Measurements from ENCODE around the gene NKAIN2. TPM values are rescaled to one million over a fixed set of nuclear protein-coding genes. Genes with fewer than 3 reads are reported as not detected.

NKAIN2 gene
- total RNA-seq, 1 donor from 2014 or later = not detected

DNA sequence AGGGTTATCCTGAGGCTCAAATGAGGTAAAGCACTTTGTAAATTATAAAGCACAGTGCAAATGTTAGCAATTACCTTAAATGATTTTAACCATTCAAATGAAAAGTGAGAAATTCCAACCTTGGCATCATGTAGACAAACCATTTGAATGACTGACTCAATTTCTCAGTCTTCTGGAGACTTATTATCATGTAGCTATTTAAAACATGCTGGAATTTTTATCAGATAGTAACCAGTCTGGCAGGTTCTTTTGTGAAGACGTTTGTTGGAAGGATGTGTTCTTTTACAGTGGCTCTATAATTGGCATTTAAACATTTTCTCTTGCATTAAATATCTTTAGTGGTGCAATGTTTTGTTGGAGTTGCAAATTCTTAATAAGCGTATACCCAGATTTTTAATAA is 386.6 kb downstream of the NKAIN2 start:
- intact Hi-C loops (cut with DNase I) = no loop called here
- TF ChIP-seq, protein P1, sequence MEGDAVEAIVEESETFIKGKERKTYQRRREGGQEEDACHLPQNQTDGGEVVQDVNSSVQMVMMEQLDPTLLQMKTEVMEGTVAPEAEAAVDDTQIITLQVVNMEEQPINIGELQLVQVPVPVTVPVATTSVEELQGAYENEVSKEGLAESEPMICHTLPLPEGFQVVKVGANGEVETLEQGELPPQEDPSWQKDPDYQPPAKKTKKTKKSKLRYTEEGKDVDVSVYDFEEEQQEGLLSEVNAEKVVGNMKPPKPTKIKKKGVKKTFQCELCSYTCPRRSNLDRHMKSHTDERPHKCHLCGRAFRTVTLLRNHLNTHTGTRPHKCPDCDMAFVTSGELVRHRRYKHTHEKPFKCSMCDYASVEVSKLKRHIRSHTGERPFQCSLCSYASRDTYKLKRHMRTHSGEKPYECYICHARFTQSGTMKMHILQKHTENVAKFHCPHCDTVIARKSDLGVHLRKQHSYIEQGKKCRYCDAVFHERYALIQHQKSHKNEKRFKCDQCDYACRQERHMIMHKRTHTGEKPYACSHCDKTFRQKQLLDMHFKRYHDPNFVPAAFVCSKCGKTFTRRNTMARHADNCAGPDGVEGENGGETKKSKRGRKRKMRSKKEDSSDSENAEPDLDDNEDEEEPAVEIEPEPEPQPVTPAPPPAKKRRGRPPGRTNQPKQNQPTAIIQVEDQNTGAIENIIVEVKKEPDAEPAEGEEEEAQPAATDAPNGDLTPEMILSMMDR (IDR thresholded peaks at IDR 0.05) = no peak
- Histone ChIP-seq H3K4me3 (no peak overlapping the region), H3K36me3 (no peaks in the 10 kb centered on the region), H3K27me3 (no peaks in the 10 kb centered on the region), H3K9me3 (no peaks in the 10 kb centered on the region), H3K27ac (no peak overlapping the region), H3K4me1 (no peaks in the 10 kb centered on the region)
- DNase-seq (no peak), ATAC-seq (no peak)

DNA sequence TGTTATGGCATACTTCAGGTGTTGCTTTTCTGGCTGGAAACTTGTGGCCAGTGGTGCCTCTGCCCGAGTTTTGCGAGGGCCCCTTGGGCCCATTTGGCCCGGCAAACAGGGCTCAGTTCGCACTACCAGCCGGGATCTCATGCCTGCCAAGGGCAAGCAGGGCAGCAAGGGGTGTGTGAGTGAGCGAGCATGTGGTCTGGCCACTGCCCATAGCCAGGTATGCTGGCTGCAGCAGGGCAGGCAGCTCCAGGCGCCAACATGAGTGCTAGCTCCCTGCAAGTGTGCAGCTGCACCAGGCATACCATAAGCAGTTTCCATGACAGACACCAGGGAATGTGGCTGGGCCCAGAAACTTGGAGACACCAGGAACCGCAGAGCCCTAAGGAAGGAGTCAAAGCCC is 389.5 kb downstream of the NKAIN2 start:
- Histone ChIP-seq H3K36me3 (no peaks in the 10 kb centered on the region), H3K27me3 (no peaks in the 10 kb centered on the region), H3K4me1 (no peaks in the 10 kb centered on the region), H3K9me3 (no peaks in the 10 kb centered on the region), H3K4me3 (no peak overlapping the region), H3K27ac (no peak overlapping the region)
- TF ChIP-seq, protein P1 (IDR thresholded peaks at IDR 0.05) = no peak
- DNase-seq (peak; percentile 46), ATAC-seq (peak; percentile 24)
- intact Hi-C loops (cut with DNase I) = no loop called here

DNA sequence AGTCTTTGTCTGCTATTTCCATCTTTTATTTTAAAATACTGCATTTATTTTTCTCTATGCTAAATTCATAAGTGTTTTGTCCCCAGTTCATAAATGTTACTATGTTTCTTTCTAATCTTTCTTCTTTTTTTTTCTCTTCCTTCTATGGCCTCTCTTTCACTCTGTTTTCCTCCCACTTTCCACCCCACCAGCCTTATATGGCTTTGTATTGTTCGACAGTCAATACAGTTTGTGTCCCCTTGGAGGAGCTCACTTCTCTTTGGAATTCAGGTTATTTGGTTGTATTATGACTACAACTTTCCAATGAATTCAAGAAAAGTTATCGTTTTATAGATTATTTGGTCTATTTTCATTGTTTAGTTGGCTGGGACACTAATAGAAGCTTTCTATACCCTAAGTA is 393.5 kb downstream of the NKAIN2 start:
- Histone ChIP-seq H3K27me3 (no peaks in the 10 kb centered on the region), H3K4me3 (no peak overlapping the region), H3K27ac (no peak overlapping the region), H3K4me1 (no peaks in the 10 kb centered on the region), H3K9me3 (no peaks in the 10 kb centered on the region), H3K36me3 (no peaks in the 10 kb centered on the region)
- no peak for DNase-seq
- intact Hi-C loops (cut with DNase I) = no loop called here
- TF ChIP-seq, protein P1 (IDR thresholded peaks at IDR 0.05) = no peak
- ATAC-seq = no peak

GRCh38 chr6:124199286-124199685 is 395.6 kb downstream of the NKAIN2 start:
- intact Hi-C loops (cut with DNase I) = no loop called here
- Histone ChIP-seq H3K4me1 (no peaks in the 10 kb centered on the region), H3K36me3 (no peaks in the 10 kb centered on the region), H3K27ac (no peak overlapping the region), H3K9me3 (no peaks in the 10 kb centered on the region), H3K27me3 (no peaks in the 10 kb centered on the region), H3K4me3 (no peak overlapping the region)
- ATAC-seq = no peak
- no peak for DNase-seq
- TF ChIP-seq, protein P1 (IDR thresholded peaks at IDR 0.05) = no peak

GRCh38 chr6:124200661-124201060 is 397.0 kb downstream of the NKAIN2 start:
- no peak overlapping the region for H3K27ac ChIP-seq
- intact Hi-C loops (cut with DNase I) = no loop called here
- no peak for ATAC-seq

More at GRCh38 chr6:124200661-124201060, 397.0 kb downstream of the NKAIN2 start:
- Histone ChIP-seq H3K4me3 (no peak overlapping the region), H3K9me3 (no peaks in the 10 kb centered on the region), H3K4me1 (no peaks in the 10 kb centered on the region), H3K27me3 (no peaks in the 10 kb centered on the region), H3K36me3 (no peaks in the 10 kb centered on the region)
- TF ChIP-seq, protein P1 (IDR thresholded peaks at IDR 0.05) = no peak
- DNase-seq = no peak
